ENCODE data around the gene DEFB129. TPM values are rescaled to one million over a fixed set of nuclear protein-coding genes. Genes with fewer than 3 reads are reported as not detected.

Gene DEFB129
- total RNA-seq, 1 donor from 2014 or later: not detected

Other genes with a start within 250 kb of the DEFB129 start
- not detected for gene DEFB125, start 139.6 kb upstream of the DEFB129 start, total RNA-seq
- gene DEFB126, start 84.7 kb upstream of the DEFB129 start, total RNA-seq: not detected
- gene DEFB127, start 69.8 kb upstream of the DEFB129 start, total RNA-seq: not detected
- gene DEFB128, start 37.5 kb upstream of the DEFB129 start, total RNA-seq: not detected
- not detected for gene DEFB132, start 30.5 kb downstream of the DEFB129 start, total RNA-seq
- 10.4 TPM for gene C20orf96, start 63.5 kb downstream of the DEFB129 start, total RNA-seq
- 16.0 TPM for gene ZCCHC3, start 70.3 kb downstream of the DEFB129 start, total RNA-seq
- gene SOX12, start 98.3 kb downstream of the DEFB129 start, total RNA-seq: 7.4 TPM
- gene NRSN2, start 119.9 kb downstream of the DEFB129 start, total RNA-seq: 31.4 TPM
- gene TRIB3, start 153.5 kb downstream of the DEFB129 start, total RNA-seq: 28.1 TPM
- gene RBCK1, start 181.0 kb downstream of the DEFB129 start, total RNA-seq: 133 TPM
- gene TBC1D20, start 235.3 kb downstream of the DEFB129 start, total RNA-seq: 48.6 TPM

All from ureter (tissue), 1 donor.